NCI-H1105 treated with DMSO at 0.1 percent for 48 hours (cell line): ENCODE results near the gene LPP.

Source experiments
- DNase-seq: peaks from one replicate; lab custom pipeline; 2025; lab: John Stamatoyannopoulos, UW

The LPP gene

DNA sequence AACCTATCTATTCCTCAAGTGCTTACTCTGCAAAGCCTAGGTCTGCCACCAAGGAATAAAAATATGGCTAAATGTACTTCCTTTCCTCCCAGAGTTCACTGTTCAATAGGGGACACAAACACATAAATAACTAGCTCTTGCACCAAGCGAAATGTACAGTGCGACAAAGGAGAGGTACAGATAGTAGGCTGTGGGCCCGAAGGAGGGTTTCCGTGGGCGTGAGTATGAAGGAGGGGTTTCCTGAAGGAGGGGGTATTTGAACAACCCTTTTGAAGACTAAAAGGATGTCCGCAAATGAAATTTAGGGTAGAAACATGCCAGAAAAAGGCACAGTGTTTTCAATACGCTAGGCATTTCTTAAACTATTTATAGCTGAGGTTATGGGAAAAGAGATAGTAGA lies 207.9 kb downstream of the LPP start:
- DNase-seq = no peak

DNA sequence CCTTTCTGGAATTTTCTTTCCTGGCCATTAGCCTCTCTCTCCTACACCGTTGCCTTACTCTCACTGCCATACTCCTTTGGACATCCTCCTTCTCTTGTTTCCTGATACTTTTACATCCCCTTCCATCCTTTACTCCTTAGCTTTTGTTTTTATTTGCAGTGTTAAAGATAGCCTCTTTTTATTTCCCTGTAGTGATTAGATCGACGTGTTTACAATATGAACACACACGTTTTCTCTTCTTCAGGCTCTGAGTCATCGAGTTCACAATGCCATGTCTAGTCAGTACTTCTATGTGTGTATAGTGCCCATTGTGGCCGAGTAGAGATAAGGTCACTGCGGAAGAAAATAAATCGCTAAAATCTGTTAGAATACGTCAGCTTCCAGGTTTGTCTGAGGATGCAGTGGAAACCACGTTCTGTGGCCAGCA lies 208.5 kb downstream of the LPP start:
- no peak for DNase-seq

DNA sequence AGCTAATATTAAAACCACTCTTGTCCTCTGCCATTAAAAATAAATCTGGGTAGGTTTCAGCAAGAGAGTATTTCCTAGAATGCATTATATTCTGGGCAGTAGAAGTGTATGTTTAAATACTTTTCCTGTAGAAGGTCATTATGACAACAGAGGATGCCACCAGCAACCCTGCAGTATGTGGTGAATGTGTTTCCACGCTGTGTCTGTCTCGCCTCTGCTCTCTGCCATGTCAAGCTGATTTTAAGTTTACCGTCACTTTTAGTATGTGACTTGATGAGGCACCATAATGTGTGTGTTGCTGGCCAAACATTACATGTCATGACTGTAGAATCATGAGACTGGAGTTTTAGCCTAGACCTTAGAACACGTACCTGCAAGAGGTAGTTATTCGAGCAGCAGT lies 211.2 kb downstream of the LPP start:
- DNase-seq = no peak

DNA sequence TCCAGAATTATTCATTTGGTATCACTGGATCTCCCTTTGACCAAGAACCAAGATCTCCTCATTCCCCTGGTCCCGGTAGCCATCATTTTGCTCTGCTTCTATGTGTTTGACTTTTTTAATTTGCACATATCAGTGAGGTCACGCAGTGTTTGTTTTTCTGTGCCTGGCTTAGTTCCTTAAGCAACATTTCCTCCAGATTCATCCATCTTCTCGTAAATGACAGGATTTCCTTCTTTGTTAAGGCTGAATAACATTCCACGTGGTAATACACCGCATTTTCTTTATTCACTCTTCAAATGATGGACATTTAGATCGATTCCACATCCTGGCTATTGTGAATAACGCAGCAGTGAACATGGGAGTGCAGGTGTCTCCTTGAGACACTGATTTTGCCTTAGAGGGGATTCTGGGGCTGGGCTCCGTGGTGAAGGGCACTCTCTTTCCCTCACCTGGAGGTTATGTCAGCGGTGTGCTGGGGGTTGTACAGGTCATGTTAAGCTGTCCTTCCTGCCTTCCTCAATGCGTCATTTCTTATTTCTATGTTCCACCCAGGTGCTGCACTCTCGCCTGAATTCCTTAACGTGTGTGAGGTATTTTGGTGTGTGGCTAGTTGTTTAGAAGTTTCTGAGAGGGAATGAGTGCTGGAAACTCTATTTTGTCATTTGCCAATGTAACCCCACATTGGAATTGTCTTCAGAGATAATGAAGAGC lies 212.2 kb downstream of the LPP start:
- DNase-seq = no peak

- no peak for DNase-seq
Observed at GRCh38 chr3:188367678-188368077, 213.7 kb downstream of the LPP start.

DNA sequence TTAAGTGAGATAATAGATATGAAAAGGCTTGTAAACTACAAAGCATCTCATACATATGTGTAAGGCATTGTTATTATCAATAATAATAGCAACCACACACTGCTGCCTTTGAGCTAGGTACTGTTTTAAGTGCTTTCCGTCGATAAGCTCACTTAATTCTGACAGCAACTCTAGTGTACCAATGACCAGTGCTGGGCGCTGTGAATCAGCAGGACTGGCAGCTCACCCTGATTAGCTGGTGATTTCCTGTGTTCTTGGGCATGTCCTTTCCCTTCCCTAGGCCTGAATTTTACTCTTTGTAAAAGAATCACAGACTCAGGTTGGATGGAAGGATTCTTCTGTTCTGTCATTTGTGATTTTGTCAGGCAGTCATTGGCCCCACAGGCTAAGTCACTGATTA lies 215.6 kb downstream of the LPP start:
- DNase-seq = no peak

- DNase-seq = no peak
Observed at GRCh38 chr3:188370081-188370830, 216.3 kb downstream of the LPP start.

GRCh38 chr3:188378786-188379185 lies 224.8 kb downstream of the LPP start:
- DNase-seq = no peak

GRCh38 chr3:188380252-188380651 lies 226.3 kb downstream of the LPP start:
- no peak for DNase-seq

DNA sequence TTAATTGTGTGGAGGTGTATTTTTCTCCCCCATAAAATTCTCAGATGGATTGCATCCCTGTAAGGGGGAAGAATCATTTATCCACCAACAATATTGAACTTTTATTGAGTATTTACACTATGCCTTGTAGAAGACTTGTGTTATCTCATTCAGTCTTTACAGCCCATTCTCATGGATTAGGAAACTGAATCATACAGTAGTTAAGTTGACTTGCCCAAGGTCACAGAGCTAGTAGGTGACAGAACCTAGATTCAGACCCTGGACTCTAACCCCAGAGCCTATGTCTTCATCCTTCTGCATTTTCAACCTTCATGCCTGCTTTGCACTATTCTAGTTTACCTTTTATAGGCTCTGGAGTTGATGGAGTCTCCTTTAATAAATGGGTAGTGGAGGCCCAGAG lies 226.8 kb downstream of the LPP start:
- no peak for DNase-seq

- DNase-seq = no peak
Observed at GRCh38 chr3:188383748-188384147, 229.8 kb downstream of the LPP start.

DNA sequence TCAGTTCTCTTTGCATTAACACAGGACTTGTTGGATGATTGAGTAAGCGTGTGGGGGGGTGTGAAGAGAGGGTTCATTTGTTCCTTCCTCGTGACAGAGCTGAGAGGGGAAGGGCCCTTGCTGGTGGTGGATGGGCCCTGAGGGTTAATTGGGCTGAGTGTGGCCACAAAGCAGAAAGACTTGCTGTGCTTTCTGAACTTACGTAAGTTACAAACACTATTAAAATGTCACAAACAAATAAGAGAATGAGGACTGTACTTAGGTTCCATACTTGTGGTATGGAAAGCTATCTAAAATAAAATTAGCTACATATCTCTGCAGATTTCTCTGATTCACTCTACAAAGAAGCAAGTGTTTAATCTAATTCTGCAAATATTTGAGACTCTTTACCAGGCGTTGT lies 231.3 kb downstream of the LPP start:
- DNase-seq = no peak

DNA sequence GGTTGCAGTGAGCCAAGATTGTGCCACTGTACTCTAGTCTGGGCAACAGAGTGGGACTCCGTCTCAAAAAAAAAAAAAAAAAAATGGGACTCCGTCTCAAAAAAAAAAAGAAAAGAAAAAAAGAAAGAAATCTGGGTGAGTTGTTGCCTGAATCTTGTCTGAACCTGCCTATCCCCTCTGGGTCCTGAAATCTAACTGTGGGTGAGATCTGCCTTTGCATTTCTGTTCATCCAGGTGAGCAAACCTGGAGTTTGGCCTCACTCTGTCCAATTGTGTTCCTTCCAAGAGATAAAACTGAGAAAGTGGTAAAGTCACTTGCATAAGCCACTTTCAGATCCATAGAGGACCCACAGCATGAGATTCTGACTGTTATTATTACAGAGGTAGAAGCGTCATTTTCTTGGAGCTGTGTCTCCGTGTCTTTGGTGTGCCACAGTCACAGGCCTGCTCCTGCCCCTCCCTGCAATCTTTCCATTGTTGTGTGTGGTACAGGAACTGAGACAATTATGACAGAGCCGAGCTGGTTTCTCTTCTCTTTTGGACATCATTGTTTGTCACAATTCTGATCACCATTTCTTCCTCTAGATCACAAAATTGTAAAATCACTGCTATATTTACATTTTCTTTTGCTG lies 235.9 kb downstream of the LPP start:
- DNase-seq = no peak

DNA sequence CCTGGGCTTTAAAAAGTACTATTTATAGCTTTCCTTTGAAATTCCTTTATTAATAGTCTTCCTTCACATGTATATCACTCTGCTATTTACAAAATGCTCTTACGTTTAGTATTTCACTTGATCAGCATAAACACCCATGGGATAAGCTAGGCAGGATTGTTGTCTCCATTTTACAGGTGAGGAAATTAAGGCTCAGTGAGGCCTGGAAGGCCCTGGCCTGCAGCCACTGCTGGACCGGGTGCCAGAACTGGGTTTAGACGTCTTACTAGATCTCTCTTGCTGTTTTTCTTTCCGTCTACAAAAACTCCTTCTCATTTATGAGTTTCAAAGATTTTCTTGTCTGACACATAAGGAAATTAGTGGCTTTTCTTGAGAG lies 236.4 kb downstream of the LPP start:
- DNase-seq = no peak

- DNase-seq = no peak
Observed at GRCh38 chr3:188390775-188391443, 237.0 kb downstream of the LPP start.

GRCh38 chr3:188391592-188391991 lies 237.6 kb downstream of the LPP start:
- DNase-seq = no peak

DNA sequence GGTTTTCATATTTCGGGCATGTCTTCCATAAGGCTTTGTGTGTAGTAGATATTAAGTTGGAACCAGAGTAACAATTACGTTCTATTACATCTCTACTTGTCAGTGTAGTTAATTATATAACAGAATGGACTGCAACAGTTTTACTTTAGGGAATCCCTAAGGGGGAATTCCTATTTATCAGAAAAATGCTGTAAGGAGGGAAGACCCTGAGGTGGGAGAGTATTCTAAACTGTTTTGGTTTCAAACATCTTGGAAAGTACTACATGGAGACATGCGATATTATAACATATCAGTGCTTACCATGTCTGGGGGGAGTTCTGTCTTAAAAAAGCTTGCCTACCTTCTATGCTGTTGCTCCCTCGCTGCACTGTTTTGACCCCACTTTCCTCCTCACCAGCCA lies 238.1 kb downstream of the LPP start:
- DNase-seq = no peak

- DNase-seq = no peak
Observed at GRCh38 chr3:188394623-188395022, 240.7 kb downstream of the LPP start.

DNA sequence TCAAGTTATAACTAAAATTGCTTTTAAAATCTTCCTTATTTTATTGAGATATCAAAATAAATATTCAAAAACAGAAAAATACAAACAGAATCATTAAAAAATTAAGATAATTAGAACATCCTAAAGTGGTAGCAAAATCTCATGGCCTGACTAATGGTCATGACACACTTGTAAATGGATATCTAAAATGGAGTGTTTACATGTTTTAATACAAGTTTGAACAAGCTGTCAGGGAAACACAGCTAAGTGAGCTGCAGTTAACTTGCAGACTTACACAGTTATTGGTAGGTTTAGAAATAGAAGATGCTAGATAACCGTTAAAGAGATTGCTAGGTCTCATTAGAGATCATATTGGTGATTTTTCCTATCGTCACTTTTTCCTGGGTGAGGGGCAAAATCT lies 242.3 kb downstream of the LPP start:
- DNase-seq = peak; percentile 56

DNA sequence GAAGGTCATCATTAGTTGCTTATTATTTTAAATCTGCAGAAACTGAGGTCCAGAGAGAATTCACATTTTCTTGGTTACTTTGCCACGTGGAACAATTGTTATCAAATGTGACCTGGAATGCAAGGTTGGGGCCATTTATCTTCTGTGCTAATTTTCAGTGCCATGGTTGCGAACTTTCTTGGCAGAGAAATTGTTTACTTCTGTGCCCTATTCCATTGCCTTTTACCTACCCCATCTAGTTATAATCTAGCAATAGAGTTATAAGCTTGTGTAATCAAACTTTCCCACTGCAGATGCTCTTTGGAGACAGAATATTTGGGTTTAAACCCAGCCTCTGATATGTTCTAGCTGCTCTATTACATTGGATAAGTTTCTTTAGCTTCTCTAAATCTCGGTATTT lies 242.9 kb downstream of the LPP start:
- no peak for DNase-seq

GRCh38 chr3:188397766-188398705 lies 244.1 kb downstream of the LPP start:
- no peak for DNase-seq
